Iris pigment epithelial cell (primary cell): ENCODE results near the gene RGS11.
"Not testable (repeated sequence)": the region's sequence is repeated elsewhere in the genome, so short reads cannot be mapped to it uniquely, and the experiment has no call there.

Experiments used
- DNase-seq: peaks from one replicate; pipeline ENCODE4 v3.0.0-alpha.2; 2011; ENCODE audit warnings: low read depth

Gene RGS11

DNA sequence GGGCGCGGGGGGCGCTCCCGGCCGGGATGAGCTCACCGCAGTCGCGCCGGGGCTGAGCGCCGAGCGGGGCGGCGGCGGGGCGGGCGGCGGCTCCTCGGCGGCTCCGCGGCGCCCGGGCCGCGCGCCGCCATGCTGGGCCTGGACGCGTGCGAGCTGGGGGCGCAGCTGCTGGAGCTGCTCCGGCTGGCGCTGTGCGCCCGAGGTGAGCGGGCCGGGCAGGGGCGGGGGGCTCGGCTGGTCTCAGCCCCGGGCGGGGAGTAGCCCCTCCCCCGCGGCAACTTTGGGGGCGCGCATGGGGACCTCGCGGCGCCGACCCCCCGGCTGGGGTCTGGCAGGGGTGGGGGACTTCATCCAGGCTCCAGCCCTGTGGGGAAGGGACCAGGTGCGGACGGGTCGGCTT, 4.8 kb upstream of the RGS11 start, which contains the start of gene ARHGDIG:
ARHGDIG (plus strand) TSS at position 40 of the 400 bp plus-strand sequence; CDS start at position 130, 90 bp downstream.
- DNase-seq, result no peak

DNA sequence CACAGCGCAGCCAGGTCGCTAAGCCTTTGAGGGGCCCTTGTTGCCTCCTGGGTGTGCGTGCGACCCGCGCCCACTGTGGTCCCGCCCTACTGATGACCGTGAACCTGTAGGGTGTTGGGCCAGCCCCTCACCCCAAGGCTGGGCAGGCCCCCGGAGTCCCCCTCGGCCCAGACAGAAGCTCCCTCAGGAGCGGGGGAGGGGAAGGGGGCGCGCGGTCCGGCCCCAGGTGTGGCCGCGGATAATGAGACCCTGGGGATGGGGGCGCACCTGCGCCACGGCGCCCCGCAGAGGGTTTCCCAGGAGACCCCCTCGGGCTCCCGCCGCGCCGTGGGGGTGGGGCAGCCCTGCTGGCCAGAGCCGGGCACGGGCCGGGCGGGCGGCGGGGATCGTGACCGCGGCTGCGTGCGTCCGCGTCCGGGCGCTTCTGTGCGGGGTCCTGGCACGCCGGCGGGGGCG, 4.3 kb upstream of the RGS11 start:
- no peak for DNase-seq

DNA sequence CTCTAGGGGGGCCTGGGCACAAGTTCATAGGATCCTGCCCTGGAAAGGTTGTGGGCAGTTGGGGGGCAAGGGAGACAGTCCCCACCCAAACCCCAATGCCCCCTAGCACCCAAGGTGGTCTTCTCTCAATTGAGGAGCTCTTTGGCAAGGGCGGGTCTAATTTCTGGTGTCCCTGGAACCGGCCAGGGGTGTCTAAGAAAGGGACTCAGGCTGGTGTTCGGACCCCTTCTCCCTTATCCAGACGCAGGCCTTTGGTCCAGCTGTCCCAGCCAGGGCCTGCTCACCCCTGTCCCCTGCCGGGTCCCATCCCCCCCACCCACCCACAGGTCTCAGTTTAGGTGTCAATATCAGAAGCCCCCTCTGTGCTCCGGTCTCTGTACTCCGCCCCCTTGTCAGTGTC, 3.8 kb upstream of the RGS11 start:
- no peak for DNase-seq

DNA sequence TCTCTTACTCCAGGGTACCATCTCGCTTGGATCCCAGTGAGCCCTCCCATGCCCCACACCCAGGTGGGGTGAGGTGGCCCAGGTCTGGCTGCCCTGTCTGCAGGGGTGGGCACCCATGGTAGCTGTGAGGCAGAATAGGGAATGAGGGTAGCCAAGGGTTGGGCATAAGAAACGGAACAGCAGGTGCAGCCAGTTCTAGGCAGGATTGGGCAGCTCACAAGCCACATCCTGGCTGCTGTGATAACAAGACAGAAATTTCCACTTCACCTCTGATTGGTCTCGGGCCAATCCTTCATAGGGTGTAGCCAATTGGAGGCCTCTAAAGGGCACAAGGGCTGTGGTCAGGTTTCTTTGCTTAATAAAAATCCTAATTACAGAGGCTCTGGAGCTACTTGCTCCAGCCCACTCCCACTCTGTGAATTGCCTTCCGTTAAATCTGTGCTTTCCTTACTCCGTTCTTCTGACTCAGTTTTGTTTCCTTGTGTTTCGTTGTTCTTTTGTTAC, 3.2 kb upstream of the RGS11 start:
- peak; percentile 70 for DNase-seq

DNA sequence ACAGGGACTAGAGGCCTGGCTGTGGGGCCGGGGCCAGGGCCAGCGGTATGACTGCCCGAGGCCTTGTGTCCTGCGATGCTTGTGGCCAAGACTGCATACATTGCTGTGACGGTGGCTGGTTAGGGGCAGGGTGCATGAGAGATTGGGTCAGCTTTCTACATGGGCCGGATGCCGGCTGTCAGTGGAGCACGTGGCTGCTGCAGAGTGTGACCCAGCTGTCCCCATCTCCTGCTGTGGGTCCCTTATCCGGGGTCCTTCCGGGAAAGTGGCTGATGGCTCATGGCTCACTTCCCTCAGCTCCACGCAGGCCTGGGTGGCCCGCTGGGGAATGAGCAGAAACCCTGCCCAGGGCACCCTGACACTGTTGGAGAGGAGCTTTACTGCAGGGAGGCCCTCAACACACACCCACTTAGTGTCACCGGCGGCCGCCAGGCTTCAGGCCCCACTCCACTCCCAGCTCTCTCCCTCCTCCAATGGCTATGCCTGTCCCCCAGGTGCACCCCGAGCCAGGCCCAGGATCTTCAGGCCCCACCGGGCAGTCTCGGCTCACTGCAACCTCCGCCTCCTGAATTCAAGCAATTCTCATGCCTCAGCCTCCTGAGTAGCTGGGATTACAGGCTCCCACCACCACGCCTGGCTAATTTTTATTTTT, 808 bp upstream of the RGS11 start:
- no peak for DNase-seq

DNA sequence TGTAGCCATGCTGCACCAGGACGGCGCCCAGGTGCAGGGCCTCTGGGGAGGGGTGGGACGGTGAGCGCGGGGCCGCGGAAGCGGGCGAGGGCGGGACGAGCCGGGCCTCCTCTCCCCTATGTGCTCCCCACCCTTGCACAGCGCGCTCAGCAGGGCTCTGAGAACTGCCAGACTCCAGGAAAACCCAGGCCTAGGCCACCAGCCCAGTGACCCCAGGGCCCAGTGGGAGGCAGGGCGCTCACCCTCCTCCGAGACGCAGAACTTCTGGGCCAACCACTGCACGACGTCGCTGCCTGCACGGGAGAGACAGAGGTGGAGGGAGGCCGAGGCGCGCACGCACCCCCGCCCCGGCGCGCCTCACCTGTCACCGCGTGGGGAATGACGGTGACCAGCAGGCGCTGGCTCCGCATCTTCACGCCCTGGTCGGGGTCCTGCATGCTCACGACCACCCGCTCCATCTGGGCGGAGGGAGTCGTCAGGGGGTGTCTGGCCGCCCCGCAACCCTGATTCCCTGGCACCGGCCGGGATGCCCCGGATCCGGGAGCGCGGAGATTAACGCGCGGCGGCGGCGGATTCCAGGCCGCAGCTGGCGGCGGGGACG, 603 bp downstream of the RGS11 start:
- DNase-seq, result no peak

DNA sequence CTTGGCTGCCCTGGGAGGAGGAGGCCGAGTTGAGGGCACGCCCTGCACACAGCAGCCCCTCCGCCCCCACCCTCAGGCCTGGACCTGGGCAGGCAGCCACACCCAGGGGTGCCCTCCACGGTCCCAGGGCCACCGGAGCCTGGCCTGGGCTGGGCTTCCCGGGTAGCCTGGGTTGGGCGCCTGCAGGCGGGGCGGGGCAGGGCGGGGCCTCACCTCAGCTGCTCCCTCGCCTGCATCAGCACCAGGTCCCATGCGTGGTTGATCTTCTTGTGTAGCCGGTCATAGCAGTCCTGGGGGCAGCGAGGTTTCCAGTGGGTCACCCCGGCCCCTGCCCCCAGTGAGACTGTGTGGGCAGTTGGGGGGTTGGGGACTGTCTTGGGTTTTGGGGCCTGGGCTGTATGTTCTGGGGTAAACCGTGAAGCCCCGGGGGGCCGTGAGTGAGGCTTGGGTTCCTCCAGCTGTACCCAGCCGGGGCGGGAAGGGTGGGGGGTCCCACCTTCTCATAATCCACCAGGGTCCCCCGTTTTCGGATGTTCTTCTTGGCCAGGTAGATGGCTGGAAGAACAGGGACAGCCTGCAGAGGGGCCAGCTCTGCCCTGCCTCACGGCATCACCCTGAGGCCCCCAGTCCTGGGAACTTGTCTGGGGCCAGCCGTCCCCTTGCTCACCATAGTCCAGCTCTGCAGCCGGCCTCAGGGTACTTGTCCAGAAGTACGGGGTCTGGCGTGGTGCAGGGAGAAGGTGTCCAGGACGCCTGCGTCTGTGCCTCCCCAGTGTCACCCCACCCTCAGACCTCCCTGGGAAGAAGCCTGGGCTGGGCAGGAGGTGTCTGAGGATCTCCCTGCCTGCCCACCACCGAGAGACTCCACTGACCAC, 2.0 kb downstream of the RGS11 start:
- no peak for DNase-seq

DNA sequence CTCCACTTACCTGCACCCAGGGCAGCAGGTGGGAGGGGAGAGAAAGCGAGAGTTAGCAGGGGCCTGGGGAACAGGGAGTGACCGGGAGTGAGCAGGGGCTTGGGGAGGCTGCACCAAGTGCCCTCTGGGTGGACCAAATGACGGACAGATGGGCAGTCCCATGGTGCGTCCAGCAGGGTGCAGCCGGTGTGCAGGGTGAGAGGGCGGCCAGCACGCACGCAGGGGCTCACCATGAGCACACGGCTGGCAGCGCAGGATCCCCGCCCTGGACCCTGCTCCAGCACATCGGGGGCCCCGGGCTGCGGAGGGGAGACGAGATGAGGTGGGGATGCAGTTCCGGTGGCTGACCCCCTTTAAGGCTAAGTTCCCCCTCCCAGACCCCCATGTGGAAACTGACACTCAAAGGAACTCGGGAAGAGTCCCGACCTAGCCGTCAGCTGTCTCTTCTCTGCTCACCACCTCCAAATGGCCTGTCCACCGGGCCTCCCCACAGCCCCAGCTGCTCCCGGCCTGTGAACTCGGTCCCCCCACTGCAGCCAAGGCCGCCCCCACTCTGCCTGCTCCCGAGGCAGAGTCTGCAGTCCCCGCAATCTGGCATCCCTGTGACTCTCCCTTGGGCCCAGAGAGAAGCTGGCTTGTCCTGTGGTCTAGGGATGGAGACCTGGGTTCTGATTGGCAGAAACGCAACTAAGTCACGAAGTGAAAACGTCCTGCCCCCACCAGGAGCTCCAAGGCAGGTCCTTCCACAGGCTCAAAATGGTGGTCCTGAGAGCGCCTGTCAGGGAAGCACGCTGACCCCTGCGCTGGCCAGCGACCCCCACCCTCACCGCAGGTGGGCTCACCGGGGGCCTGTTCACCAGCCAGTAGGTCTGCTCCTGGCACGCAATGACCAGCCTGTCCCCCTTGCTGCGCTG, 2.9 kb downstream of the RGS11 start:
- no peak for DNase-seq

DNA sequence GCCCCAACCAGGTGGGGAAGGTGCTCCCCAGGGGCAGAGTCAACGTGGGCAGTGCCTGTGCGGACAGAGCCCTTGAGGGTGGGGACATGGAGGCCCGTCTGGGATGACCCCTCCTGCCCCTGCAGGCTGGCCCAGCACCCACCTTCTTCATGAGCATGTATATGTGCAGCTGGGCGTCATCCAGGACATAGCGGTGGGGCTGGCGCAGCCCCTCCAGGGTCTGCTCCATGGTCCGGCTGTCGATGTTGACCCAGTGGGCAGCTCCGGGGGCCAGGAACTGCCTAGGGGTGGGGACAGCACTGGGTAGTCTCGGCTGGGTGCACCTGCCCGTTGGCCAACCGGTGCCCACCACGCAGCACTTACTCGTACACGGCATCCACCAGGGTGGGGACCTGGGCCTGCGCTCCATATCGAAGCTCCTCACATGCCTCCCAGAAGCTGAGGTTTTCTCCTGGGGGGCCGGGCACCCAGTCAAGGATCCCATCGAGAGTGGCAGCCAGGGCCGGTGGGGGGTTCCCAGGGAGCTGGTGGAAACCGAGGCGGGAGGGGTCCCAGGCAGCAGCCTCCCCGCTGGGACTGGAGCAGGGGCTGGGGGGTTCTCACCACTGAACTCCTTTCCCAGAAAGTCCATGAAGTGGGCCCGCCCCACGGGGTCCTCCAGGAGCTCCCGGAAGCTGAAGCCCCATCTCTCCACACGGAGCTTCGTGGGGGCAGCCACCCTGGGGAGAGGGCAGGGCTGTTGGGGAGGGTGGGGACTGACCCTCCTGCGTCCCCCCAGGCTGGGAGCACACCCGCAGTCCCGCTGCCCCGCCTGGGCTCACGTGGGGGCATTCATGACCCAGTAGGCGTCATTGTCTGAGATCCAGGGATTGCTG, 5.1 kb downstream of the RGS11 start:
- DNase-seq, result no peak

DNA sequence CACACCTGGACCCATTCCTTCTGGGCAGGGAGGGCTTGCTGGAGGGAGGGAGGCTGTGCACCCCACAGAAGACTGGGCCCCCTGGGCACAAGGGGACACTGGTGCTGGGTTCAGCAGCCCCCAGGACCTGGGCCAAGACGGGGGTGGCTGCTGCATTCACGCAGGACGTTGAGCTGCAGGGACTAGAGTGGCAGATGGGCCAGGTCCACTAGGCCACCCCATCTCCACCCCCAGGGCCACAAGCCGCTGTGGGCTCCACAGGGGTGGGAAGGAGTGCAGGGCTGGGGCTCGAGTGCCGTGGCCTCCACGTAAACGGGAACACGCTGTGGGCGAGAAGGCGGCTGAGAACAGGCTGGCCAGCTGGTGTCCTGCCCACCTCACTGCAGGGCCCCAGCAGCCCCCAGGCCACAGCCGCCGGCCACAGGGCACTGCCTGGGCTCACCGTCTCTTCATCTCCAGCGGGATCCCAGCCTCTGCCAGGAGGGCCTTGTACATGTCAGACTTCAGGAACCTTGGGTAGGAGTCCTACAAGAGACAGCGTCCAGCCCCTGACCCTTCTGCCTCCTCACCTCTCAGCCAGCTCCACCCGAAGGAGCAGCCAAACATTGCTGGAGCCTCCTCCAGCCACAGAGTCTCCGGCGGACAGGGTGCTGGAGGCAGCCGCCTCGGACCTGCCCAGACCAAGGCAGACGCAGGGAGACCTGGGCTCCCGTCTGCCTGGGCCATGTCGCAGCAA, 6.5 kb downstream of the RGS11 start:
- no peak for DNase-seq

DNA sequence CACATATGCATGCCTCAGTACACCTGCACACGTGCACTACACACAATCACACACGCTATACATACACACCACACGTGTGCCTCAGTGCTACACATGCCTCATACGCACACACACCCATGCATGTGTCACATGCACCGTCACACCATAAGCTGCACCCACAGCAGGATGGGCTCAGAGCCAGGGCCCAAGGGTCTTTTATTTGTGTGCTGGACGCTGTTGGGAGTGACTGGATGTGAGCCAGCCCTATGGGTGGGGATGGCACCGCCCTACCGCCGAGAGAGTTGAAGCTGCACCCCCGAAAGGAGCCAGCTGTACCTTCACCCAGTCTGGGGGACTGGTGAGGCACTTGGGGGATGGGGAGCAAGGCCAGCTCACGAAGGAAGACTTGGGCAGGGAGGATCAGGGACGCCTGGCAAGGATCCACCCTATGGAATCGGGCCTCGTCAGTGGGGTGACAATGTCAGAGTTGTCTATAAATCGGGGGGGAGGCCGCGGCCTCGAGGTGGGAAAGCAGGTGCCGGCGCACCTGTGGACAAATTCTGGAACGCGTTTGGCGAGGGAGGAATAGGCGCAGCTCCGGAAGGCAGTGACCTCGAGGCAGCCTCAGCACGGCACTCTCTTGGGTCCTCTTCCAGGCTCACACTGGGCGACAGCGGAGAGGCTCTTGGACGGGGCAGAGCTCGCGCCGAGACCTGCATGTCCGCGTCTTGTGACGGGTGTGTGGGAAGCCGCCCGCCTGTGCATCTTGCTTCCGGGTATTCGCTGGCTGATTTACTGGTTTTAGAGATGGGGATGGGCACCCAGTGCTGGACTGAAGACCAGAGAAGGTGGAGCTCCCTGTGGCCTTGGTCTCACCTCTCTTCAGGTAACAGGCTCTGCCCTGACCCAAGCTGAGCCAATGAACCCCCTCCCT, 7.3 kb downstream of the RGS11 start:
- DNase-seq, result no peak

DNA sequence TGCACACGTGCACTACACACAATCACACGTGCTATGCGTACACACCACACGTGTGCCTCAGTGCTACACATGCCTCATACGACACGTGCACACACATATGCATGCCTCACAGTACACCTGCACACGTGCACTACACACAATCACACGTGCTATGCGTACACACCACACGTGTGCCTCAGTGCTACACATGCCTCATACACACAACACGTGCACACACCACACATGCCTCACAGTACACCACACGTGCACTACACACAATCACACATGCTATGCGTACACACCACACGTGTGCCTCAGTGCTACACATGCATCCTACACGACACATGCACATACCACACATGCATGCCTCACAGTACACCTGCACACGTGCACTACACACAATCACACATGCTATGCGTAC, 8.2 kb downstream of the RGS11 start:
- DNase-seq, result not testable (repeated sequence)

DNA sequence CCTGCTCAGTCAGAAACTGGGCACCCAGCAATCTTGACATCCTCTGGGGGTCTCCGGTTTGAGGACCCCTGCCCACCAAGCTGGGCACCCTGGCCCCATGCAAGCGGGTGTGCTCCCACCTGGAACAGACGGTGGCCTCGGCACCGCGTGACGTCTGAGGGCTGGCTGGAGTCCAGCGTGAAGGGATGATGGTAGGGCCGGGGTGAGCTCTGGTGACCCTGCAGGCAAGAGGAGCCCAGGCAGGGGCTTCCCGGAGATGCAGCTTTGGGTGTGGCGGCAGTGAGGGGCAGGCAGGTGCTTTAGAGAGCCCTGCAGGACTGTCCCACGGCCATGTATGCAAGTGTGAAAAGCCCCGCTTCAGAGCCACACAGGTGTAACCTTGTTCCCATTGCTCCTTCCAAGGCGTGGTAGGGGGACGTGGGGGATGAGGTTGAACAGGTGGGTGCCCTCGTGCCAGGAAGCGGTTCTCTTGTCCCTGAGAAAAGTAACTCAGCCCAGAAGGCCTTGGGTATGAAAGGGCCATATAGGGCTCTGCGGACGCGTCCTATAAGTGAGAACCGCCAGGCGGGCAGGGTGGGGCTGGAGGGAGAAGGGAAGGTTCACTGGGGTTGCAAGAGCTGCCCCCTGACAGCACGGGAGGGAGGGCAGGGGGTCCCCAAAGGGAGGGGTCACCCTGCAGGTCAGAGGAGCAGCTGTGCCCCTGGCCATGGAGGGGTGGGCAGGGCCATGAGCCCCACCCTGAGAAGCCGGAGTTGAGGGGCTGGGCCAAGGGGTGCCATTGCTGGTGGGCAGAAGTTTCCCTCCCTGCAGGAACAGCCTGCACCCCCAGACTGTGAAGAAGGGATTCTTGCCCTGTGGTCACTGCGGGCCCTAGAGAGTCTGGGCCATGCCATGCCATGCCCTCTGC, 9.2 kb downstream of the RGS11 start:
- DNase-seq, result no peak

DNA sequence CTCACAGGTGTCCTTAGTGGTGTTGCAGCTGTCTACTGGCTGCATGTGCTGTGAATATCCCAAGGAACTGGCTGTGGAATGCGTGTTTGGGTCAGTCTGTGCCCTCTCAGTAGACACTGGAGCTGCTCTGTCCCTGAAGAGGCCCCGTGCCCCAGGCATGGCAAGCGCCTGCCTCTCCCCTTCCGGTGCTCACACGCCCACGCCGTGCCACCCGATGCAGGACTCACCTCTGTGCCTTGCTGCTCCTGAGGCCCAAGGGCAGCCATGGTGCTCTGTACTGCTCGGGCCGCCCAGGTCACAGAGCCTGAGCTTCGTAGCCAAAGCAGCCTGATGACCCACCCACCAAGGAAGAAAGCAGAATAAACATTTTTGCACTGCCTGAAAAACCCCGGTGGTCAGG, 10.0 kb downstream of the RGS11 start:
- no peak for DNase-seq

DNA sequence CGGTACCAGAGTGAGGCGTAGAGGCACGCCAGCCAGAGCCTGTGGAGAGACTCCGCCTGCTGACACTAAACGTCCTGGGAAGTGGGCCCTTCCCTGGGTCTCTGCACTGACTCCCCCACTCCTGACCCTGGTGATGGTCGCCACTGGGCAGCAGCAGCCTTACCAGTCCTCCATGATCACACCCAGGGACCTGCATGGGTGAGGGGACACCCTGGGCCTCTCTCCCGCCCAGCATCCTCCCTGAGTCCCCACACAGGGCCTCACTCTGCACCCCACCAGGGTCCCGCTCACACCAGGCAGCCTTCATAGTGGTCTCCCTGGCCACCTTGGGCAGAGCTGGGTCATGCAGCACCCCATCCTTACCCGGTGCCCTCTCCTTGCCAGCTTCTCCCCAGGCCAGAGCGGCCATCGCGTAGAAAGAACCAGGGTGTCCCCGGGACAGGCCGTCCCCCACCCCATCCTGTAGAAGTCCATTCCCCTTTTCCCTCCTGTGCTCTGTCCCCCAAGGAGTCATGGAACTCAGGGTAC, 10.7 kb downstream of the RGS11 start:
- DNase-seq, result no peak

DNA sequence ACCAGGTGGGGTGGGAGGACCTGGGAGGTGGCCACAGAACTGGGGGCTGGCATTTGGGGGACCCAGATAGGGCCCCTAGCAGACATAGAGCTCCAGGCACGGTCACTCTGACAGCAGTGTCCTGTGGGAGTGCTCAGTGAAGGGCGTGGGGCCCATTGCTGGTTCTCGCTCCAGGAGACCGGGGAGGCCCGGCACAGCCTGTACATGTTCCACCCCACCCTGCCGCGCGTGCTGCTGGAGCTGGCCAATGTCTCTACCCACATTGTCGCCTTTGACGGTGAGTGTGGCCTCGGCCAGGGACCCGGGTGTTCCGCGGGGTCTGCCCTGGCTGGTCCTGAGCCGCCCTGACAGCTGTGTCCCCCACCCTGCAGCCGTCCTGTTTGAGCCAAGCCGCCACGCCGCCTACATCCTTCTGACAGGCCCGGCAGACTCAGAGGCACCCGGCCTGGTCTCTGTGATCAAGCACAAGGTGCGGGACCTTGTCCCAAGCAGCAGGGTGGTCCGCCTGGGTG, 11.2 kb downstream of the RGS11 start:
- DNase-seq, result no peak

DNA sequence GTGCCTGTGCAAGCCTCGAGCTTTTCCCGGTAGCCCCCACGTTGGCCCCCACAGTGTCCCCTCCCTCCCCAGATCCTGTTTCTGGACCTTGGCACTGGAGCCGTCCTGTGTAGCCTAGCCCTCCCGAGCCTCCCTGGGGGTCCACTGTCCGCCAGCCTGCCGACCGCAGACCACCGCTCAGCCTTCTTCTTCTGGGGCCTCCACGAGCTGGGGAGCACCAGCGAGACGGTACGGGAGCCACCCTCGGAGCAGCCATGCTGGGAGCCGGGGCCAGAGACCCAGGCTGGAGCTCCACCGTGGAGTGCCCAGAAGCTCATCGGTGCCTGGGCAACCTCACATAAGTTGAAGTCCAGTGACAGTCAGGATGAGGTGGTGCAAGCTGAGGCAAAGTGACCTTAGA, 11.8 kb downstream of the RGS11 start:
- DNase-seq, result no peak
